ENCODE results near the gene PPEF1. TPM values are rescaled to one million over a fixed set of nuclear protein-coding genes. Genes with fewer than 3 reads are reported as not detected.
A peak's percentile ranks its signal among the peaks of the same experiment; 100 is the strongest.

The PPEF1 gene
- total and polyA plus RNA-seq, 2 of the 13 experiments (the other 11 are each of a cell fraction or from before 2014, with no cell fraction given), result not detected

DNA sequence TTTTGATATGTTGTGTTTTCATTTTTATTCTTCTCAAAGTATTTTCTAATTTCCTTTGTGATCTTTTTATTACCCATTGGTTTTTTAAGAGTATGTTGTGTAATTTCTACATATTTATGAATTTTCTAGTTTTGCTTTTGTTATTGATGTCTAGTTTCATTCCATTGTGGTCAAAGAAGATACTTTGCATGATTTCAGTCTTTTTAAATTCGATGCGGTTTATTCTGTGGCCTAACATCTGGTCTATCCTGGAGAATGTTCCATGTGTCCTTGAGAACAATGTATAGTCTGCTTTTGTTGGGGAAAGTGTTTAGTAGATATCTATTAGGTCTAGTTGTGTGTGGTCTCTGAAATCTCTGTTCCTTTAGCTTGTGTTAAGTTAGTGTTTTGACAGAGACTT lies 46.2 kb downstream of the PPEF1 start:
- H3K79me2 ChIP-seq (ENCODE audit: insufficient read depth, low read length), result no peaks in the 10 kb centered on the region
- no peaks in the 10 kb centered on the region for H4K20me1 ChIP-seq (ENCODE audit: insufficient read depth, low read length)
- DNase-seq (ENCODE audit: low spot score) (no peak), FAIRE-seq (peak; percentile 26), ATAC-seq (no peak)
- H3K9ac ChIP-seq (ENCODE audit: insufficient read depth, low read depth, low read length), result no peak overlapping the region
- in situ Hi-C loops (cut with HindIII; ENCODE audit: extremely low pct_ligation_motif_present, low pct_unique_long_range_greater_than_20kb), result no loop called here
- no peak overlapping the region for H3K27ac ChIP-seq (ENCODE audit: extremely low read length, insufficient read depth, low read length)
- H3K9me3 ChIP-seq (ENCODE audit: low read length), result no peaks in the 10 kb centered on the region
- no peak overlapping the region for H3K4me2 ChIP-seq (ENCODE audit: low read depth, low read length)
- H2AFZ ChIP-seq (ENCODE audit: low read length), result no peak overlapping the region
- no peaks in the 10 kb centered on the region for H3K36me3 ChIP-seq (replicated peaks in 1 of 2; ENCODE audit: control insufficient read depth in 1 of 2, insufficient read depth in 2 of 2, low read length in 2 of 2)
- H3K4me3 ChIP-seq (replicated peaks in 1 of 3; ENCODE audit: insufficient read depth in 1 of 3, low read depth in 2 of 3, low read length in 3 of 3), result no peak overlapping the region
- intact Hi-C loops (cut with micrococcal nuclease; ENCODE audit: unreplicated experiment), result no loop called here
- ChIA-PET POLR2A (no interaction called here), CTCF (ENCODE audit: low intra/inter-chr PET ratio, low total read pairs) (no interaction called here)
- 91% methylated on average over 2 of the region's 2 CpGs for WGBS (ENCODE audit: low lambda C conversion rate)
- H3K4me1 ChIP-seq (ENCODE audit: insufficient read depth, low read length), result no peaks in the 10 kb centered on the region
- H3K27me3 ChIP-seq (ENCODE audit: control insufficient read depth in 1 of 2, insufficient read depth in 2 of 2, low read length in 2 of 2), result no peaks in the 10 kb centered on the region
- BruUV-seq (replicated peaks), result no TSS peak
- TF ChIP-seq, protein P1, sequence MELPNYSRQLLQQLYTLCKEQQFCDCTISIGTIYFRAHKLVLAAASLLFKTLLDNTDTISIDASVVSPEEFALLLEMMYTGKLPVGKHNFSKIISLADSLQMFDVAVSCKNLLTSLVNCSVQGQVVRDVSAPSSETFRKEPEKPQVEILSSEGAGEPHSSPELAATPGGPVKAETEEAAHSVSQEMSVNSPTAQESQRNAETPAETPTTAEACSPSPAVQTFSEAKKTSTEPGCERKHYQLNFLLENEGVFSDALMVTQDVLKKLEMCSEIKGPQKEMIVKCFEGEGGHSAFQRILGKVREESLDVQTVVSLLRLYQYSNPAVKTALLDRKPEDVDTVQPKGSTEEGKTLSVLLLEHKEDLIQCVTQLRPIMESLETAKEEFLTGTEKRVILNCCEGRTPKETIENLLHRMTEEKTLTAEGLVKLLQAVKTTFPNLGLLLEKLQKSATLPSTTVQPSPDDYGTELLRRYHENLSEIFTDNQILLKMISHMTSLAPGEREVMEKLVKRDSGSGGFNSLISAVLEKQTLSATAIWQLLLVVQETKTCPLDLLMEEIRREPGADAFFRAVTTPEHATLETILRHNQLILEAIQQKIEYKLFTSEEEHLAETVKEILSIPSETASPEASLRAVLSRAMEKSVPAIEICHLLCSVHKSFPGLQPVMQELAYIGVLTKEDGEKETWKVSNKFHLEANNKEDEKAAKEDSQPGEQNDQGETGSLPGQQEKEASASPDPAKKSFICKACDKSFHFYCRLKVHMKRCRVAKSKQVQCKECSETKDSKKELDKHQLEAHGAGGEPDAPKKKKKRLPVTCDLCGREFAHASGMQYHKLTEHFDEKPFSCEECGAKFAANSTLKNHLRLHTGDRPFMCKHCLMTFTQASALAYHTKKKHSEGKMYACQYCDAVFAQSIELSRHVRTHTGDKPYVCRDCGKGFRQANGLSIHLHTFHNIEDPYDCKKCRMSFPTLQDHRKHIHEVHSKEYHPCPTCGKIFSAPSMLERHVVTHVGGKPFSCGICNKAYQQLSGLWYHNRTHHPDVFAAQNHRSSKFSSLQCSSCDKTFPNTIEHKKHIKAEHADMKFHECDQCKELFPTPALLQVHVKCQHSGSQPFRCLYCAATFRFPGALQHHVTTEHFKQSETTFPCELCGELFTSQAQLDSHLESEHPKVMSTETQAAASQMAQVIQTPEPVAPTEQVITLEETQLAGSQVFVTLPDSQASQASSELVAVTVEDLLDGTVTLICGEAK (IDR thresholded peaks at IDR 0.05), result no peak
- TF ChIP-seq, protein P1 (CRISPR knock-in tag; IDR thresholded peaks at IDR 0.05), result no peak
- TF ChIP-seq BRD4 (CRISPR knock-in tag; IDR thresholded peaks at IDR 0.05), result no peak
- TF ChIP-seq ZBTB3 (CRISPR knock-in tag; IDR thresholded peaks at IDR 0.05; ENCODE audit: borderline replicate concordance, low read depth), result no peak
- TF ChIP-seq ZNF256 (CRISPR knock-in tag; conservative IDR thresholded peaks at IDR 0.05), result no peak
- no peak for TF ChIP-seq MIXL1 (CRISPR knock-in tag; IDR thresholded peaks at IDR 0.05)
- TF ChIP-seq CBX1 (IDR thresholded peaks at IDR 0.05; ENCODE audit: low read depth), result no peak
- TF ChIP-seq, protein P2, sequence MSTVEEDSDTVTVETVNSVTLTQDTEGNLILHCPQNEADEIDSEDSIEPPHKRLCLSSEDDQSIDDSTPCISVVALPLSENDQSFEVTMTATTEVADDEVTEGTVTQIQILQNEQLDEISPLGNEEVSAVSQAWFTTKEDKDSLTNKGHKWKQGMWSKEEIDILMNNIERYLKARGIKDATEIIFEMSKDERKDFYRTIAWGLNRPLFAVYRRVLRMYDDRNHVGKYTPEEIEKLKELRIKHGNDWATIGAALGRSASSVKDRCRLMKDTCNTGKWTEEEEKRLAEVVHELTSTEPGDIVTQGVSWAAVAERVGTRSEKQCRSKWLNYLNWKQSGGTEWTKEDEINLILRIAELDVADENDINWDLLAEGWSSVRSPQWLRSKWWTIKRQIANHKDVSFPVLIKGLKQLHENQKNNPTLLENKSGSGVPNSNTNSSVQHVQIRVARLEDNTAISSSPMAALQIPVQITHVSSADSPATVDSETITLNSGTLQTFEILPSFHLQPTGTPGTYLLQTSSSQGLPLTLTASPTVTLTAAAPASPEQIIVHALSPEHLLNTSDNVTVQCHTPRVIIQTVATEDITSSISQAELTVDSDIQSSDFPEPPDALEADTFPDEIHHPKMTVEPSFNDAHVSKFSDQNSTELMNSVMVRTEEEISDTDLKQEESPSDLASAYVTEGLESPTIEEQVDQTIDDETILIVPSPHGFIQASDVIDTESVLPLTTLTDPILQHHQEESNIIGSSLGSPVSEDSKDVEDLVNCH (CRISPR knock-in tag; IDR thresholded peaks at IDR 0.05), result no peak
- TF ChIP-seq KAT7 (CRISPR knock-in tag; IDR thresholded peaks at IDR 0.05; ENCODE audit: borderline replicate concordance), result no peak
- TF ChIP-seq GTF3A (CRISPR knock-in tag; conservative IDR thresholded peaks at IDR 0.05), result no peak
- no peak for TF ChIP-seq POGZ (CRISPR knock-in tag; IDR thresholded peaks at IDR 0.05)
- TF ChIP-seq CBX2 (IDR thresholded peaks at IDR 0.05; ENCODE audit: low read depth, low read length), result no peak
- TF ChIP-seq CBX2 (CRISPR knock-in tag; IDR thresholded peaks at IDR 0.05; ENCODE audit: low read depth), result no peak

All from HepG2 (cell line).